H1 (cell line): ENCODE measurements around the gene EDC3. TPM values are rescaled to one million over a fixed set of nuclear protein-coding genes. Genes with fewer than 3 reads are reported as not detected.

Experiments
- CHD2 ChIP-seq: IDR thresholded peaks from 2 replicates; pipeline ENCODE4 v1.6.1; 2012; ENCODE audit warnings: low read length, improper control_type of control experiment
- EZH2 ChIP-seq: fragments of 200-600 bp; sonication (generic); IDR thresholded peaks from 2 replicates; pipeline ENCODE4 v1.7.1; 2012; ENCODE audit warnings: low read depth, mild to moderate bottlenecking, moderate library complexity, low read length, inconsistent platforms; ENCODE audit not compliant: severe bottlenecking
- SIN3A ChIP-seq, 2 experiments: IDR thresholded peaks in 1 of 2; conservative IDR thresholded peaks in 1 of 2; 2 replicates each; pipeline ENCODE4 v1.6.1; 2011 to 2012; ENCODE audit warnings: low read length in 2 of 2, improper control_type of control experiment in 1 of 2, low read depth in 1 of 2, mild to moderate bottlenecking in 1 of 2
- TAF1 ChIP-seq: IDR thresholded peaks from 2 replicates; pipeline ENCODE4 v1.6.1; 2011; ENCODE audit warnings: mild to moderate bottlenecking, low read depth, low read length
- TCF12 ChIP-seq: IDR thresholded peaks from 2 replicates; pipeline ENCODE4 v1.6.1; 2011; ENCODE audit warnings: low read depth, mild to moderate bottlenecking, low read length
- ZNF274 ChIP-seq: IDR thresholded peaks from 2 replicates; pipeline ENCODE4 v1.7.0; 2012; ENCODE audit warnings: low read length, borderline replicate concordance; ENCODE audit errors: extremely low read depth
- polyA plus RNA-seq, 7 experiments: library from polyadenylated mRNA; depleted of rRNA in 3 of 7; stranded (reverse) in 5 of 7; unstranded in 2 of 7; fragments of >200 nt in 5 of 7; fragments of 200-250 nt in 2 of 7; gene quantifications; 1 replicate in 5 of 7; 2 replicates in 1 of 7; 4 replicates in 1 of 7; pipeline versions ENCODE4 v1.2.1 to v1.2.3, GENCODE V29; 2011 to 2013; ENCODE audit warnings: missing spikeins in 2 of 7, mixed read lengths in 2 of 7
- total RNA-seq: library from RNA; stranded (reverse); fragmentation: NEBNext Ultra II Directional; extraction: Animal tissue kit (Norgen Biotek cat#: 25700); gene quantifications from 2 replicates; pipeline ENCODE4 v1.2.1, GENCODE V29; 2021
- TF ChIP-seq, protein P1 (sequence below): IDR thresholded peaks from 2 replicates; pipeline ENCODE4 v1.6.1; 2011; ENCODE audit warnings: low read depth, mild to moderate bottlenecking, low read length; ENCODE audit not compliant: insufficient read depth

The EDC3 gene
- total and polyA plus RNA-seq, 2 of the 8 experiments (the other 6 are each of a cell fraction or from before 2014, with no cell fraction given): 45.0 to 50.8 TPM

DNA sequence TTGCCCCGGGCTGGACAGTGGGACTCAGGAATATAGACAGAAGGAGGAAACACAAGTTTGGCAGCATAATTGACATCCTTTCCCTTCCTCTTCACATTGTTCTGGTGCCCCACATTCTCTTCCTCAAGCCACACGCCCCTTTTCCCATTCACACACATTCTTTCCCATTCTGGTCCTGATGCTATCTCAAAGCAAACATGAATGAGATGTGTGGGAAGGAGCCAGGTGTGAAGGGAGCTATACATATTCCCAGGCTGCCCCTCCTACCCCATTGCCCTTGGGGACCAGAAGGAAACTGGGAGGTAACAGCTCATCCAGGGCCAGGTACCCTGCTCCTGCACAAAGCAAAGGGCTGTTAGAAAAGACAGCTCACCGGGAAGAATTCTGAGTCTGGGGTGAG is 103.6 kb downstream of the EDC3 start (continued):
- TF ChIP-seq, protein P1, sequence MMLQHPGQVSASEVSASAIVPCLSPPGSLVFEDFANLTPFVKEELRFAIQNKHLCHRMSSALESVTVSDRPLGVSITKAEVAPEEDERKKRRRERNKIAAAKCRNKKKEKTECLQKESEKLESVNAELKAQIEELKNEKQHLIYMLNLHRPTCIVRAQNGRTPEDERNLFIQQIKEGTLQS: no peak
- TF ChIP-seq SIN3A (conservative IDR thresholded peaks at IDR 0.05 in 1 of 2, IDR thresholded peaks at IDR 0.05 in 1 of 2; ENCODE audit: low read depth in 1 of 2, low read length in 2 of 2) (no peak), CHD2 (no peak), TCF12 (no peak), ZNF274 (no peak), EZH2 (no peak), TAF1 (no peak)
